Adrenal gland (tissue), 5 donors: Measurements from ENCODE around the gene SNX5.

Experiments
- POLR2A ChIP-seq, 2 donors: fragments of 450-650 bp; IDR thresholded peaks; one replicate each; pipeline ENCODE4 v1.6.1; 2017; ENCODE audit warnings: antibody characterized with exemption in 2 of 2, mild to moderate bottlenecking in 2 of 2, moderate library complexity in 1 of 2
- TF ChIP-seq, protein P1 (sequence below), 6 experiments: fragments of 450-650 bp in 4 of 6; fragments of 200-600 bp in 2 of 6; sonication (generic) in 1 of 6; IDR thresholded peaks; 1 replicate in 5 of 6; 2 replicates in 1 of 6; pipeline versions ENCODE4 v1.5.1 to v1.8.0; 2016 to 2021; ENCODE audit warnings: antibody characterized with exemption in 6 of 6, mild to moderate bottlenecking in 2 of 6, moderate library complexity in 1 of 6
- donor health status: DM: no; HTN: no; CAD: no.

DNA sequence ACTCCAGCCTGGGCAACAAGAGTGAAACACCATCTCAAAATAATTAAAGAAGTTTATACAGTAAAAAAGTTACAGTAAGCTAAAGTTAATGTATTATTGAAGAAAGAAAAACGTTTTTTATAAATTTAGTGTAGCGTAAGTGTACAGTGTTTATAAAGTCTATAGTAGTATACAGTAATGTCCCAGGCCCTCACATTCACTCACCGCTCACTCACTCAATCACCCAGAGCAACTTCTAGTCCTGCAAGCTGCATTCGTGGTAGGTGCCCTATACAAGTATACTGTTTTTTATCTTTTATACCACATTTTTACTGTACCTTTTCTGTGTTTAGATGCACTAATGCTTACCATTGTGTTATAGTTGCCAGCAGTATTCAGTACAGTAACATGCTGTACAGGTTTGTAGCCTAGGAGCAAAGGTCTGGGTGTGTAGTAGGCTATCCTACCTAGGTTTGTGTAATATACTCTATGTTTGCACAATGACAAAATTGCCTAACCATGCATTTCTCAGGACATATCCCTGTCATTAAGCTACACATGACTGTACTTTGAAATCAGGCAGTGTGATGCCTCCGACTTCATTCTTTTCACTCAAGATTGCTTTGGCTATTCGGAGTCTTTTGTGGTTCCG is 16.9 kb upstream of the SNX5 start:
- TF ChIP-seq, protein P1, sequence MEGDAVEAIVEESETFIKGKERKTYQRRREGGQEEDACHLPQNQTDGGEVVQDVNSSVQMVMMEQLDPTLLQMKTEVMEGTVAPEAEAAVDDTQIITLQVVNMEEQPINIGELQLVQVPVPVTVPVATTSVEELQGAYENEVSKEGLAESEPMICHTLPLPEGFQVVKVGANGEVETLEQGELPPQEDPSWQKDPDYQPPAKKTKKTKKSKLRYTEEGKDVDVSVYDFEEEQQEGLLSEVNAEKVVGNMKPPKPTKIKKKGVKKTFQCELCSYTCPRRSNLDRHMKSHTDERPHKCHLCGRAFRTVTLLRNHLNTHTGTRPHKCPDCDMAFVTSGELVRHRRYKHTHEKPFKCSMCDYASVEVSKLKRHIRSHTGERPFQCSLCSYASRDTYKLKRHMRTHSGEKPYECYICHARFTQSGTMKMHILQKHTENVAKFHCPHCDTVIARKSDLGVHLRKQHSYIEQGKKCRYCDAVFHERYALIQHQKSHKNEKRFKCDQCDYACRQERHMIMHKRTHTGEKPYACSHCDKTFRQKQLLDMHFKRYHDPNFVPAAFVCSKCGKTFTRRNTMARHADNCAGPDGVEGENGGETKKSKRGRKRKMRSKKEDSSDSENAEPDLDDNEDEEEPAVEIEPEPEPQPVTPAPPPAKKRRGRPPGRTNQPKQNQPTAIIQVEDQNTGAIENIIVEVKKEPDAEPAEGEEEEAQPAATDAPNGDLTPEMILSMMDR (IDR thresholded peaks at IDR 0.05), result no peak
- no peak for TF ChIP-seq POLR2A (IDR thresholded peaks at IDR 0.05)
